Thyroid gland (tissue), 4 donors: ENCODE results near the gene UBASH3B.

Source experiments
- POLR2A ChIP-seq, 2 donors: fragments of 450-650 bp; IDR thresholded peaks; one replicate each; pipeline ENCODE4 v1.6.1; 2017; ENCODE audit warnings: antibody characterized with exemption in 2 of 2, mild to moderate bottlenecking in 2 of 2, moderate library complexity in 1 of 2
- TF ChIP-seq, protein P1 (sequence below), 6 experiments: fragments of 200-600 bp in 3 of 6; fragments of 450-650 bp in 3 of 6; sonication (generic) in 3 of 6; IDR thresholded peaks; one replicate each; pipeline ENCODE4 v1.5.1; 2016 to 2019; ENCODE audit warnings: antibody characterized with exemption in 6 of 6, mild to moderate bottlenecking in 2 of 6, inconsistent platforms in 1 of 6, moderate library complexity in 1 of 6

DNA sequence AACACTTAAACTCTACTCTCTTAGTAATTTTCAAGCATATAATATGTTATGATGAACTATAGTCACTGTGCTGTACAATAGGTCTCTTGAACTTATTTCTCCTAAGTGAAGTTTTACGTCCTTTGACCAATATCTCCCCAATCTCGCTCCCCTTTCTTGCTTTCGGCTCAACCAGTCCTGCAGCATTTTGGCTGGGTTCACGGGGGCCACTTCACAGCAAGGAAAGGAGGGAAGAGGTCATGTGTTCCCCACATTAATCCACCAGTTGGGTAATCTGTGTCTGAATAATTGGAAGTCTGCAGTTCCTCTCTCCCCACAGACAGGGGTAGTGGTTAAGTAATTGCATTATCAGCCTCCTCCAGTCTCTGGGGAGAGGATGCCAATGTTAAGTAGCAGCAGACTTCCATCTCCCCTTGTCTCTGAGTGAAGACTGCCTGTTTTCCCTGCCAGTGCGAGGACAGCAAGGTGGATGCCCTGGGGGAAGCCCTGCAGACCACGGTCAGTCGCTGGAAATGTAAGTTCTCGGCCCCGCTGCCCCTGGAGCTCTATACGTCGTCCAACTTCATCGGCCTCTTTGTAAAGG lies 123.6 kb downstream of the UBASH3B start:
- TF ChIP-seq POLR2A (IDR thresholded peaks at IDR 0.05): no peak
- TF ChIP-seq, protein P1, sequence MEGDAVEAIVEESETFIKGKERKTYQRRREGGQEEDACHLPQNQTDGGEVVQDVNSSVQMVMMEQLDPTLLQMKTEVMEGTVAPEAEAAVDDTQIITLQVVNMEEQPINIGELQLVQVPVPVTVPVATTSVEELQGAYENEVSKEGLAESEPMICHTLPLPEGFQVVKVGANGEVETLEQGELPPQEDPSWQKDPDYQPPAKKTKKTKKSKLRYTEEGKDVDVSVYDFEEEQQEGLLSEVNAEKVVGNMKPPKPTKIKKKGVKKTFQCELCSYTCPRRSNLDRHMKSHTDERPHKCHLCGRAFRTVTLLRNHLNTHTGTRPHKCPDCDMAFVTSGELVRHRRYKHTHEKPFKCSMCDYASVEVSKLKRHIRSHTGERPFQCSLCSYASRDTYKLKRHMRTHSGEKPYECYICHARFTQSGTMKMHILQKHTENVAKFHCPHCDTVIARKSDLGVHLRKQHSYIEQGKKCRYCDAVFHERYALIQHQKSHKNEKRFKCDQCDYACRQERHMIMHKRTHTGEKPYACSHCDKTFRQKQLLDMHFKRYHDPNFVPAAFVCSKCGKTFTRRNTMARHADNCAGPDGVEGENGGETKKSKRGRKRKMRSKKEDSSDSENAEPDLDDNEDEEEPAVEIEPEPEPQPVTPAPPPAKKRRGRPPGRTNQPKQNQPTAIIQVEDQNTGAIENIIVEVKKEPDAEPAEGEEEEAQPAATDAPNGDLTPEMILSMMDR (IDR thresholded peaks at IDR 0.05): no peak
